Cerebellar cortex (tissue), 1 donor: ENCODE measurements around the gene GAGE13.
"Not testable (repeated sequence)": the region's sequence is repeated elsewhere in the genome, so short reads cannot be mapped to it uniquely, and the experiment has no call there.

ENCODE experiments used
- DNase-seq: peaks from one replicate; pipeline ENCODE4 v3.0.0-alpha.2; 2015; ENCODE audit warnings: low spot score

GAGE13 gene

GRCh38 chrX:49331282-49331681 lies at the start of gene GAGE13:
Gene GAGE13, plus strand, starts transcription at chrX:49331582. Its CDS starts 1,156 bp downstream, at chrX:49332738.
- DNase-seq = not testable (repeated sequence)

- DNase-seq = peak; percentile 74
Measured at GRCh38 chrX:49282647-49283011, 48.8 kb upstream of the GAGE13 start.

- no peak for DNase-seq
Measured at GRCh38 chrX:49284212-49284611, 47.2 kb upstream of the GAGE13 start.

GRCh38 chrX:49286136-49286535 lies 45.2 kb upstream of the GAGE13 start:
- DNase-seq = no peak

GRCh38 chrX:49286581-49286980 lies 44.8 kb upstream of the GAGE13 start:
- DNase-seq = no peak

GRCh38 chrX:49287665-49288064 lies 43.7 kb upstream of the GAGE13 start:
- DNase-seq = no peak

- DNase-seq = no peak
Measured at GRCh38 chrX:49290215-49290614, 41.2 kb upstream of the GAGE13 start.

- DNase-seq = peak; percentile 54
Measured at GRCh38 chrX:49291615-49292337, 39.6 kb upstream of the GAGE13 start.

GRCh38 chrX:49292400-49293362 lies 38.7 kb upstream of the GAGE13 start:
- no peak for DNase-seq

- not testable (repeated sequence) for DNase-seq
Measured at GRCh38 chrX:49299293-49299692, 32.1 kb upstream of the GAGE13 start.

GRCh38 chrX:49300703-49301102 lies 30.7 kb upstream of the GAGE13 start:
- DNase-seq = no peak

GRCh38 chrX:49303346-49303745 lies 28.0 kb upstream of the GAGE13 start, which contains the start of gene GAGE10:
Gene GAGE10, plus strand, starts transcription at chrX:49303646. Its CDS starts 1,214 bp downstream, at chrX:49304860.
- DNase-seq = no peak

GRCh38 chrX:49307775-49308174 lies 23.6 kb upstream of the GAGE13 start:
- not testable (repeated sequence) for DNase-seq

GRCh38 chrX:49308604-49309269 lies 22.6 kb upstream of the GAGE13 start:
- DNase-seq = no peak

- DNase-seq = no peak
Measured at GRCh38 chrX:49309401-49309981, 21.9 kb upstream of the GAGE13 start.

- DNase-seq = no peak
Measured at GRCh38 chrX:49310371-49310770, 21.0 kb upstream of the GAGE13 start.

GRCh38 chrX:49312176-49312575 lies 19.2 kb upstream of the GAGE13 start:
- DNase-seq = no peak

GRCh38 chrX:49316085-49316484 lies 15.3 kb upstream of the GAGE13 start:
- DNase-seq = no peak

GRCh38 chrX:49321737-49322136 lies 9.6 kb upstream of the GAGE13 start, which contains the start of gene GAGE12J:
Gene GAGE12J, plus strand, starts transcription at chrX:49322037. Its CDS starts 1,157 bp downstream, at chrX:49323194.
- DNase-seq = not testable (repeated sequence)

- not testable (repeated sequence) for DNase-seq
Measured at GRCh38 chrX:49322266-49322665, 9.1 kb upstream of the GAGE13 start.

GRCh38 chrX:49323735-49324134 lies 7.6 kb upstream of the GAGE13 start:
- not testable (repeated sequence) for DNase-seq

GRCh38 chrX:49330421-49330820 lies 961 bp upstream of the GAGE13 start:
- not testable (repeated sequence) for DNase-seq
